ENCODE measurements around the gene FAM131A.

FAM131A gene

GRCh38 chr3:184299488-184300377 lies 37.7 kb upstream of the FAM131A start:
- no CpG with 5 or more reads among the region's 29 CpGs for WGBS (ENCODE audit: extremely low coverage, insufficient coverage, insufficient read length)
- H2AFZ ChIP-seq (ENCODE audit: insufficient read depth, low read length, poor library complexity): peak overlapping the region; percentile 66

GRCh38 chr3:184300378-184300720 lies 37.1 kb upstream of the FAM131A start:
- H3K4me1 ChIP-seq (ENCODE audit: control insufficient read depth in 1 of 2, insufficient read depth in 2 of 2, low read length in 2 of 2): peaks cover 0 to 4% of the 10 kb centered on the region in 2 experiments
- no peak overlapping the region for H2AK5ac ChIP-seq (ENCODE audit: low read length)
- no peak overlapping the region for H4K12ac ChIP-seq (ENCODE audit: low read depth, low read length)
- H3K4ac ChIP-seq (ENCODE audit: low read depth, low read length): peak overlapping the region; percentile 46
- H3K14ac ChIP-seq (ENCODE audit: low read length): no peak overlapping the region
- H3K79me2 ChIP-seq (ENCODE audit: control insufficient read depth, insufficient read depth, low read length, poor library complexity): peaks cover 10% of the 10 kb centered on the region
- H3K23ac ChIP-seq (ENCODE audit: low read length): no peak overlapping the region
- H3K4me2 ChIP-seq (ENCODE audit: low read length): peak overlapping the region; percentile 89
- no peak for DNase-seq
- H3K79me1 ChIP-seq (ENCODE audit: low read length): peaks cover 9% of the 10 kb centered on the region
- no peak overlapping the region for H3K27ac ChIP-seq (ENCODE audit: low read depth, low read length)
- H3K18ac ChIP-seq (ENCODE audit: low read length): no peak overlapping the region
- H3K36me3 ChIP-seq (ENCODE audit: control insufficient read depth in 1 of 2, insufficient read depth in 2 of 2, low read length in 2 of 2): peaks cover 30 to 46% of the 10 kb centered on the region in 2 experiments
- H4K8ac ChIP-seq (ENCODE audit: low read depth, low read length): no peak overlapping the region
- H3K9me3 ChIP-seq (ENCODE audit: insufficient read depth, low read depth, low read length): no peaks in the 10 kb centered on the region
- WGBS (ENCODE audit: extremely low coverage, insufficient coverage, insufficient read length): no CpG with 5 or more reads among the region's 3 CpGs
- no peak overlapping the region for H4K91ac ChIP-seq (ENCODE audit: low read depth, low read length)
- no peaks in the 10 kb centered on the region for H3K27me3 ChIP-seq (ENCODE audit: insufficient read depth, low read length)
- H2BK120ac ChIP-seq (ENCODE audit: insufficient read depth, low read length, poor library complexity): no peak overlapping the region
- H2AFZ ChIP-seq (ENCODE audit: insufficient read depth, low read length, poor library complexity): no peak overlapping the region
- H3K9ac ChIP-seq (ENCODE audit: low read length): peak overlapping the region; percentile 31
- H2BK12ac ChIP-seq (ENCODE audit: low read length): no peak overlapping the region
- H2BK5ac ChIP-seq (ENCODE audit: low read depth, low read length, poor library complexity): no peak overlapping the region
- no peak overlapping the region for H3K4me3 ChIP-seq (ENCODE audit: low read depth, low read length)

More at GRCh38 chr3:184299488-184300377, 37.7 kb upstream of the FAM131A start:
- peak overlapping the region; percentile 14 for H3K27ac ChIP-seq (ENCODE audit: low read depth, low read length)
- peak overlapping the region; percentile 95 for H4K12ac ChIP-seq (ENCODE audit: low read depth, low read length)
- peak overlapping the region; percentile 57 for H2BK120ac ChIP-seq (ENCODE audit: insufficient read depth, low read length, poor library complexity)
- H3K27me3 ChIP-seq (ENCODE audit: insufficient read depth, low read length): no peaks in the 10 kb centered on the region
- peaks cover 0 to 4% of the 10 kb centered on the region in 2 experiments for H3K4me1 ChIP-seq (ENCODE audit: control insufficient read depth in 1 of 2, insufficient read depth in 2 of 2, low read length in 2 of 2)
- peak overlapping the region; percentile 99 for H2AK5ac ChIP-seq (ENCODE audit: low read length)
- peak overlapping the region; percentile 95 for H4K8ac ChIP-seq (ENCODE audit: low read depth, low read length)
- peaks cover 9% of the 10 kb centered on the region for H3K79me1 ChIP-seq (ENCODE audit: low read length)
- H3K4me2 ChIP-seq (ENCODE audit: low read length): peak overlapping the region; percentile 89
- peak overlapping the region; percentile 96 for H3K4me3 ChIP-seq (ENCODE audit: low read depth, low read length)
- H3K18ac ChIP-seq (ENCODE audit: low read length): peak overlapping the region; percentile 81
- peak overlapping the region; percentile 96 for H3K14ac ChIP-seq (ENCODE audit: low read length)
- H3K36me3 ChIP-seq (ENCODE audit: control insufficient read depth in 1 of 2, insufficient read depth in 2 of 2, low read length in 2 of 2): peaks cover 30 to 40% of the 10 kb centered on the region in 2 experiments
- no peak overlapping the region for H3K23ac ChIP-seq (ENCODE audit: low read length)
- H3K9me3 ChIP-seq (ENCODE audit: insufficient read depth, low read depth, low read length): no peaks in the 10 kb centered on the region
- peak overlapping the region; percentile 92 for H3K9ac ChIP-seq (ENCODE audit: low read length)
- H3K79me2 ChIP-seq (ENCODE audit: control insufficient read depth, insufficient read depth, low read length, poor library complexity): peaks cover 10% of the 10 kb centered on the region
- peak overlapping the region; percentile 96 for H3K4ac ChIP-seq (ENCODE audit: low read depth, low read length)
- peak overlapping the region; percentile 85 for H4K91ac ChIP-seq (ENCODE audit: low read depth, low read length)
- H2BK5ac ChIP-seq (ENCODE audit: low read depth, low read length, poor library complexity): peak overlapping the region; percentile 85
- peak in 1 of 2 donors; percentile 36 for DNase-seq
- no peak overlapping the region for H2BK12ac ChIP-seq (ENCODE audit: low read length)

GRCh38 chr3:184305577-184305976 lies 31.8 kb upstream of the FAM131A start:
- WGBS (ENCODE audit: extremely low coverage, insufficient coverage, insufficient read length): no CpG with 5 or more reads among the region's 1 CpG
- no peak overlapping the region for H3K18ac ChIP-seq (ENCODE audit: low read length)
- no peaks in the 10 kb centered on the region for H3K79me1 ChIP-seq (ENCODE audit: low read length)
- H3K23ac ChIP-seq (ENCODE audit: low read length): no peak overlapping the region
- H3K4ac ChIP-seq (ENCODE audit: low read depth, low read length): no peak overlapping the region
- no peak overlapping the region for H2BK12ac ChIP-seq (ENCODE audit: low read length)
- H3K27me3 ChIP-seq (ENCODE audit: insufficient read depth, low read length): no peaks in the 10 kb centered on the region
- no peak overlapping the region for H3K27ac ChIP-seq (ENCODE audit: low read depth, low read length)
- no peak overlapping the region for H4K12ac ChIP-seq (ENCODE audit: low read depth, low read length)
- H3K4me2 ChIP-seq (ENCODE audit: low read length): no peak overlapping the region
- no peaks in the 10 kb centered on the region for H3K79me2 ChIP-seq (ENCODE audit: control insufficient read depth, insufficient read depth, low read length, poor library complexity)
- H3K9ac ChIP-seq (ENCODE audit: low read length): no peak overlapping the region
- no peak overlapping the region for H2BK5ac ChIP-seq (ENCODE audit: low read depth, low read length, poor library complexity)
- no peak overlapping the region for H4K91ac ChIP-seq (ENCODE audit: low read depth, low read length)
- H3K4me1 ChIP-seq (ENCODE audit: control insufficient read depth in 1 of 2, insufficient read depth in 2 of 2, low read length in 2 of 2): no peaks in the 10 kb centered on the region
- H3K14ac ChIP-seq (ENCODE audit: low read length): no peak overlapping the region
- no peak overlapping the region for H2BK120ac ChIP-seq (ENCODE audit: insufficient read depth, low read length, poor library complexity)
- H3K9me3 ChIP-seq (ENCODE audit: insufficient read depth, low read depth, low read length): no peaks in the 10 kb centered on the region
- peak in 1 of 2 donors; percentile 7 for DNase-seq
- no peak overlapping the region for H3K4me3 ChIP-seq (ENCODE audit: low read depth, low read length)
- no peak overlapping the region for H2AK5ac ChIP-seq (ENCODE audit: low read length)
- H4K8ac ChIP-seq (ENCODE audit: low read depth, low read length): no peak overlapping the region
- peaks cover 59 to 79% of the 10 kb centered on the region in 2 experiments for H3K36me3 ChIP-seq (ENCODE audit: control insufficient read depth in 1 of 2, insufficient read depth in 2 of 2, low read length in 2 of 2)
- no peak overlapping the region for H2AFZ ChIP-seq (ENCODE audit: insufficient read depth, low read length, poor library complexity)

- no peak overlapping the region for H4K91ac ChIP-seq (ENCODE audit: low read depth, low read length)
- no peaks in the 10 kb centered on the region for H3K27me3 ChIP-seq (ENCODE audit: insufficient read depth, low read length)
- no peak overlapping the region for H2BK12ac ChIP-seq (ENCODE audit: low read length)
- DNase-seq: no peak
- H2BK120ac ChIP-seq (ENCODE audit: insufficient read depth, low read length, poor library complexity): no peak overlapping the region
- H2AK5ac ChIP-seq (ENCODE audit: low read length): no peak overlapping the region
- no peak overlapping the region for H3K4me2 ChIP-seq (ENCODE audit: low read length)
- H3K14ac ChIP-seq (ENCODE audit: low read length): no peak overlapping the region
- peaks cover 58 to 76% of the 10 kb centered on the region in 2 experiments for H3K36me3 ChIP-seq (ENCODE audit: control insufficient read depth in 1 of 2, insufficient read depth in 2 of 2, low read length in 2 of 2)
- H3K4ac ChIP-seq (ENCODE audit: low read depth, low read length): no peak overlapping the region
- H2BK5ac ChIP-seq (ENCODE audit: low read depth, low read length, poor library complexity): no peak overlapping the region
- H3K18ac ChIP-seq (ENCODE audit: low read length): no peak overlapping the region
- no peak overlapping the region for H3K23ac ChIP-seq (ENCODE audit: low read length)
- no peak overlapping the region for H4K8ac ChIP-seq (ENCODE audit: low read depth, low read length)
- no peak overlapping the region for H3K27ac ChIP-seq (ENCODE audit: low read depth, low read length)
- no peaks in the 10 kb centered on the region for H3K79me1 ChIP-seq (ENCODE audit: low read length)
- H4K12ac ChIP-seq (ENCODE audit: low read depth, low read length): no peak overlapping the region
- no peak overlapping the region for H3K9ac ChIP-seq (ENCODE audit: low read length)
- H3K9me3 ChIP-seq (ENCODE audit: insufficient read depth, low read depth, low read length): no peaks in the 10 kb centered on the region
- H3K79me2 ChIP-seq (ENCODE audit: control insufficient read depth, insufficient read depth, low read length, poor library complexity): no peaks in the 10 kb centered on the region
- no peak overlapping the region for H3K4me3 ChIP-seq (ENCODE audit: low read depth, low read length)
- H3K4me1 ChIP-seq (ENCODE audit: control insufficient read depth in 1 of 2, insufficient read depth in 2 of 2, low read length in 2 of 2): no peaks in the 10 kb centered on the region
- no peak overlapping the region for H2AFZ ChIP-seq (ENCODE audit: insufficient read depth, low read length, poor library complexity)
- no CpG with 5 or more reads among the region's 4 CpGs for WGBS (ENCODE audit: extremely low coverage, insufficient coverage, insufficient read length)
Observed at GRCh38 chr3:184306341-184306972, 30.9 kb upstream of the FAM131A start.
